Measurements from ENCODE around the gene FAF1. TPM values are rescaled to one million over a fixed set of nuclear protein-coding genes. Genes with fewer than 3 reads are reported as not detected.

FAF1 gene
- total and polyA plus RNA-seq, 2 of the 8 experiments (the other 6 are each of a cell fraction or from before 2014, with no cell fraction given), result 10.8 to 65.9 TPM

GRCh38 chr1:50656931-50657330, 303.1 kb downstream of the FAF1 start (continued):
- TF ChIP-seq SAP30 (IDR thresholded peaks at IDR 0.05; ENCODE audit: insufficient read depth, insufficient replicate concordance, low read length), result no peak
- TF ChIP-seq RXRA (IDR thresholded peaks at IDR 0.05; ENCODE audit: insufficient read depth, low read depth, low read length), result no peak
- TF ChIP-seq SIN3A (conservative IDR thresholded peaks at IDR 0.05 in 1 of 2, IDR thresholded peaks at IDR 0.05 in 1 of 2; ENCODE audit: low read depth in 1 of 2, low read length in 2 of 2), result no peak
- TF ChIP-seq SUZ12 (IDR thresholded peaks at IDR 0.05; ENCODE audit: low read length), result no peak
- TF ChIP-seq JUND (IDR thresholded peaks at IDR 0.05; ENCODE audit: low read length), result no peak
- no peak for TF ChIP-seq POLR2A (IDR thresholded peaks at IDR 0.05; ENCODE audit: control extremely low read depth in 1 of 2, low read depth in 2 of 2, low read length in 2 of 2)
- TF ChIP-seq BACH1 (IDR thresholded peaks at IDR 0.05; ENCODE audit: low read length), result no peak
- no peak for TF ChIP-seq ATF3 (IDR thresholded peaks at IDR 0.05; ENCODE audit: insufficient read depth, low read depth, low read length)
- no peak for TF ChIP-seq POLR2AphosphoS5 (IDR thresholded peaks at IDR 0.05; ENCODE audit: low read depth, low read length)

All from H1 (cell line).